Left forelimb (tissue), 1 donor: ENCODE measurements around the gene WNT7B.
"Not testable (repeated sequence)": the region's sequence is repeated elsewhere in the genome, so short reads cannot be mapped to it uniquely, and the experiment has no call there.

ENCODE experiments used
- DNase-seq: peaks from one replicate; pipeline ENCODE4 v3.0.0-alpha.2; 2018; ENCODE audit warnings: low spot score

The WNT7B gene

GRCh38 chr22:46008291-46008690 is 31.3 kb upstream of the WNT7B start:
- no peak for DNase-seq

- peak; percentile 88 for DNase-seq
Observed at GRCh38 chr22:46007848-46008261, 30.9 kb upstream of the WNT7B start.

GRCh38 chr22:46007003-46007847 is 30.3 kb upstream of the WNT7B start:
- peak; percentile 79 for DNase-seq

- DNase-seq = peak; percentile 92
Observed at GRCh38 chr22:46006379-46007002, 29.5 kb upstream of the WNT7B start.

- not testable (repeated sequence) for DNase-seq
Observed at GRCh38 chr22:46005116-46005705, 28.2 kb upstream of the WNT7B start.

GRCh38 chr22:46004105-46004866 is 27.3 kb upstream of the WNT7B start:
- DNase-seq = no peak

- no peak for DNase-seq
Observed at GRCh38 chr22:46003271-46004091, 26.5 kb upstream of the WNT7B start.

- no peak for DNase-seq
Observed at GRCh38 chr22:46002757-46003270, 25.9 kb upstream of the WNT7B start.

GRCh38 chr22:46001426-46002106 is 24.6 kb upstream of the WNT7B start:
- DNase-seq = no peak

GRCh38 chr22:46001046-46001425 is 24.1 kb upstream of the WNT7B start:
- DNase-seq = no peak

- no peak for DNase-seq
Observed at GRCh38 chr22:46000081-46001027, 23.4 kb upstream of the WNT7B start.

- DNase-seq = no peak
Observed at GRCh38 chr22:45999379-45999971, 22.5 kb upstream of the WNT7B start.

- DNase-seq = no peak
Observed at GRCh38 chr22:45998638-45999378, 21.8 kb upstream of the WNT7B start.

GRCh38 chr22:45997777-45998637 is 21.0 kb upstream of the WNT7B start:
- no peak for DNase-seq

- peak; percentile 96 for DNase-seq
Observed at GRCh38 chr22:45997077-45997776, 20.3 kb upstream of the WNT7B start.

- DNase-seq = no peak
Observed at GRCh38 chr22:45996241-45997076, 19.5 kb upstream of the WNT7B start.
